HCT116 (cell line): ENCODE data around the gene CAMKMT. TPM values are rescaled to one million over a fixed set of nuclear protein-coding genes. Genes with fewer than 3 reads are reported as not detected.

Source experiments
- ATAC-seq: fragments of 200-7000 bp; cut with Tn5 transposase; 2 replicates; pipeline ENCODE4 v1.9.1; 2020; ENCODE audit warnings: mild to moderate bottlenecking, moderate library complexity
- BruUV-seq: library from RNA; stranded (reverse); fragments of 400-500 nt; replicated peaks from 2 replicates; lab custom pipeline; 2021; lab: Mats Ljungman, UMichigan
- CTCF ChIA-PET: fragments of 300-600 bp; sonication (Branson Sonifier 250); formaldehyde crosslinking; loops from one replicate; lab custom pipeline; 2021; ENCODE audit warnings: antibody characterized with exemption; lab: Charles Lee
- POLR2A ChIA-PET: fragments of 300-600, 350-600 bp; sonication (Branson Sonifier 250); formaldehyde crosslinking; loops from one replicate; lab custom pipeline; 2021; ENCODE audit warnings: antibody characterized with exemption; lab: Charles Lee
- RAD21 ChIA-PET, 2 experiments: fragments of 300-600 bp; sonication (Branson Sonifier 250); formaldehyde crosslinking; loops; one replicate each; lab custom pipeline; 2023; ENCODE audit warnings: low total read pairs in 2 of 2; ENCODE audit not compliant: uncharacterized antibody in 2 of 2, unreplicated experiment in 2 of 2, low non-redundant PET in 1 of 2; lab: Charles Lee
- DNase-seq: peaks from one replicate; pipeline ENCODE4 v3.0.0-alpha.2; 2010; ENCODE audit warnings: low read depth, low spot score
- H2AFZ ChIP-seq: fragments of 200-600 bp; shearing (Covaris generic), sonication (generic); 2 replicates; pipeline ENCODE4 v1.6.1; 2017; ENCODE audit warnings: low read depth, mixed run types, mixed read lengths, antibody characterized with exemption, low read length; ENCODE audit not compliant: poor library complexity, severe bottlenecking
- H3K27ac ChIP-seq: 2 replicates; pipeline ENCODE4 v1.5.1; 2012; ENCODE audit warnings: low read depth, low read length
- H3K27me3 ChIP-seq: fragments of 200-600 bp; sonication (generic); 2 replicates; pipeline ENCODE4 v1.6.1; 2016; ENCODE audit warnings: mixed run types, low read length, mixed read lengths; ENCODE audit not compliant: insufficient read depth
- H3K36me3 ChIP-seq, 2 experiments: fragments of 200-500 bp in 1 of 2; fragments of 200-600 bp in 1 of 2; sonication (Bioruptor generic) in 1 of 2; sonication (generic) in 1 of 2; 2 replicates each; pipeline versions ENCODE4 v1.5.1 to v1.6.1; 2014 to 2016; ENCODE audit warnings: low read length in 2 of 2, inconsistent platforms in 1 of 2, mixed read lengths in 1 of 2, mixed run types in 1 of 2; ENCODE audit not compliant: insufficient read depth in 2 of 2, control insufficient read depth in 1 of 2
- H3K4me1 ChIP-seq, 2 experiments: fragments of 200-600 bp in 1 of 2; sonication (generic) in 1 of 2; 2 replicates each; pipeline versions ENCODE4 v1.5.1 to v1.6.1; 2012 to 2017; ENCODE audit warnings: low read length in 2 of 2, inconsistent platforms in 1 of 2, mild to moderate bottlenecking in 1 of 2, mixed read lengths in 1 of 2, mixed run types in 1 of 2, moderate library complexity in 1 of 2; ENCODE audit not compliant: insufficient read depth in 2 of 2, control insufficient read depth in 1 of 2
- H3K4me2 ChIP-seq: fragments of 200-600 bp; sonication (generic); 2 replicates; pipeline ENCODE4 v1.6.1; 2017; ENCODE audit warnings: mixed run types, low read length, mixed read lengths
- H3K4me3 ChIP-seq, 2 experiments: fragments of 200-600 bp in 1 of 2; sonication (generic) in 1 of 2; replicated peaks in 1 of 2; 2 replicates each; pipeline ENCODE4 v1.5.1; 2011 to 2016; ENCODE audit warnings: low read length in 2 of 2, control low read depth in 1 of 2, low read depth in 1 of 2, mild to moderate bottlenecking in 1 of 2, mixed read lengths in 1 of 2, mixed run types in 1 of 2
- H3K79me2 ChIP-seq: fragments of 200-600 bp; sonication (generic); 2 replicates; pipeline ENCODE4 v1.6.1; 2017; ENCODE audit warnings: mild to moderate bottlenecking, mixed run types, low read length, moderate library complexity, mixed read lengths; ENCODE audit not compliant: insufficient read depth
- H3K9ac ChIP-seq: fragments of 200-600 bp; sonication (generic); 2 replicates; pipeline ENCODE4 v1.6.1; 2016; ENCODE audit warnings: low read length, mixed read lengths
- H3K9me2 ChIP-seq: fragments of 200-600 bp; sonication (generic), shearing (Covaris generic); 2 replicates; pipeline ENCODE4 v1.6.1; 2017; ENCODE audit warnings: mixed run types, mild to moderate bottlenecking, moderate library complexity; ENCODE audit not compliant: insufficient read depth
- H3K9me3 ChIP-seq, 2 experiments: fragments of 200-500 bp in 1 of 2; fragments of 200-600 bp in 1 of 2; sonication (Bioruptor generic) in 1 of 2; sonication (generic) in 1 of 2; 2 replicates each; pipeline ENCODE4 v1.6.1; 2014 to 2017; ENCODE audit warnings: low read length in 2 of 2, mixed read lengths in 2 of 2, inconsistent platforms in 1 of 2, low read depth in 1 of 2, mild to moderate bottlenecking in 1 of 2, mixed run types in 1 of 2, moderate library complexity in 1 of 2; ENCODE audit not compliant: control insufficient read depth in 1 of 2, insufficient read depth in 1 of 2
- H4K20me1 ChIP-seq: fragments of 200-600 bp; sonication (generic), shearing (Covaris generic); 2 replicates; pipeline ENCODE4 v1.6.1; 2017; ENCODE audit warnings: mixed run types, mild to moderate bottlenecking, moderate library complexity; ENCODE audit not compliant: insufficient read depth
- CBX3 ChIP-seq: IDR thresholded peaks from 2 replicates; pipeline ENCODE4 v1.6.1; 2012; ENCODE audit warnings: low read depth
- EGR1 ChIP-seq: IDR thresholded peaks from 2 replicates; pipeline ENCODE4 v1.6.1; 2012; ENCODE audit warnings: low read depth
- ELF1 ChIP-seq: IDR thresholded peaks from 2 replicates; pipeline ENCODE4 v1.6.1; 2012; ENCODE audit warnings: low read depth, borderline replicate concordance
- EZH2 ChIP-seq: fragments of 200-600 bp; sonication (generic); IDR thresholded peaks from 2 replicates; pipeline ENCODE4 v1.6.1; 2017; ENCODE audit warnings: antibody characterized with exemption, mixed run types
- EZH2phosphoT487 ChIP-seq: fragments of 200-600 bp; IDR thresholded peaks from 2 replicates; pipeline ENCODE4 v1.6.1; 2018; ENCODE audit warnings: antibody characterized with exemption, borderline replicate concordance
- FOSL1 ChIP-seq: IDR thresholded peaks from 2 replicates; pipeline ENCODE4 v1.6.1; 2012; ENCODE audit warnings: low read depth
- POLR2A ChIP-seq: IDR thresholded peaks from 2 replicates; pipeline ENCODE4 v1.7.0; 2011; ENCODE audit warnings: borderline replicate concordance; ENCODE audit not compliant: insufficient read depth, insufficient read length; ENCODE audit errors: extremely low read depth
- POLR2AphosphoS5 ChIP-seq: IDR thresholded peaks from 2 replicates; pipeline ENCODE4 v1.6.1; 2011; ENCODE audit warnings: mild to moderate bottlenecking, low read depth, low read length, moderate library complexity
- RAD21 ChIP-seq: IDR thresholded peaks from 2 replicates; pipeline ENCODE4 v1.6.1; 2012; ENCODE audit warnings: low read depth, mild to moderate bottlenecking
- SIN3A ChIP-seq: IDR thresholded peaks from 2 replicates; pipeline ENCODE4 v1.6.1; 2012; ENCODE audit warnings: low read depth
- SP1 ChIP-seq: IDR thresholded peaks from 2 replicates; pipeline ENCODE4 v1.6.1; 2012; ENCODE audit warnings: low read depth
- SRF ChIP-seq: IDR thresholded peaks from 2 replicates; pipeline ENCODE4 v1.6.1; 2012; ENCODE audit warnings: low read depth
- TCF7L2 ChIP-seq: IDR thresholded peaks from 2 replicates; pipeline ENCODE4 v1.7.0; 2011; ENCODE audit warnings: borderline replicate concordance, inconsistent platforms; ENCODE audit not compliant: insufficient read depth, insufficient read length; ENCODE audit errors: extremely low read depth
- YY1 ChIP-seq: IDR thresholded peaks from 2 replicates; pipeline ENCODE4 v1.6.1; 2011; ENCODE audit warnings: low read length, low read depth, moderate library complexity, mild to moderate bottlenecking; ENCODE audit not compliant: insufficient replicate concordance; ENCODE audit errors: extremely low read depth
- ZNF274 ChIP-seq: fragments of 200-500 bp; sonication (Bioruptor generic); IDR thresholded peaks from 2 replicates; pipeline ENCODE4 v1.6.1; 2014; ENCODE audit warnings: mild to moderate bottlenecking, low read depth, low read length, inconsistent platforms
- intact Hi-C: fragments of 100-400 bp; cut with micrococcal nuclease; formaldehyde crosslinking; loops from 2 replicates; pipeline ENCODE4 v1.10.0; 2022
- total RNA-seq: library from RNA; stranded (reverse); gene quantifications from one replicate; pipeline ENCODE4 v1.2.1, GENCODE V29; 2021; ENCODE audit not compliant: unreplicated experiment
- TF ChIP-seq, protein P1 (sequence below), 3 experiments: fragments of 200-600 bp in 1 of 3; sonication (generic) in 1 of 3; IDR thresholded peaks in 2 of 3; conservative IDR thresholded peaks in 1 of 3; 2 replicates each; pipeline ENCODE4 v1.5.1; 2012 to 2017; ENCODE audit warnings: low read depth in 2 of 3, low read length in 2 of 3, antibody characterized with exemption in 1 of 3, borderline replicate concordance in 1 of 3, control low read depth in 1 of 3, mild to moderate bottlenecking in 1 of 3, mixed read lengths in 1 of 3, mixed run types in 1 of 3, moderate library complexity in 1 of 3; ENCODE audit not compliant: insufficient read depth in 1 of 3
- TF ChIP-seq, protein P2 (sequence below): IDR thresholded peaks from 2 replicates; pipeline ENCODE4 v1.6.1; 2012
- TF ChIP-seq, protein P3 (sequence below): IDR thresholded peaks from 2 replicates; pipeline ENCODE4 v1.6.1; 2011; ENCODE audit warnings: mild to moderate bottlenecking, low read length, moderate library complexity; ENCODE audit not compliant: insufficient replicate concordance; ENCODE audit errors: extremely low read depth
- TF ChIP-seq, protein P4 (sequence below): IDR thresholded peaks from 2 replicates; pipeline ENCODE4 v1.6.1; 2012; ENCODE audit warnings: low read depth
- TF ChIP-seq, protein P5 (sequence below): IDR thresholded peaks from 2 replicates; pipeline ENCODE4 v1.6.1; 2012

The CAMKMT gene
- total RNA-seq, 1 experiment from 2014 or later, result 10.6 TPM

DNA sequence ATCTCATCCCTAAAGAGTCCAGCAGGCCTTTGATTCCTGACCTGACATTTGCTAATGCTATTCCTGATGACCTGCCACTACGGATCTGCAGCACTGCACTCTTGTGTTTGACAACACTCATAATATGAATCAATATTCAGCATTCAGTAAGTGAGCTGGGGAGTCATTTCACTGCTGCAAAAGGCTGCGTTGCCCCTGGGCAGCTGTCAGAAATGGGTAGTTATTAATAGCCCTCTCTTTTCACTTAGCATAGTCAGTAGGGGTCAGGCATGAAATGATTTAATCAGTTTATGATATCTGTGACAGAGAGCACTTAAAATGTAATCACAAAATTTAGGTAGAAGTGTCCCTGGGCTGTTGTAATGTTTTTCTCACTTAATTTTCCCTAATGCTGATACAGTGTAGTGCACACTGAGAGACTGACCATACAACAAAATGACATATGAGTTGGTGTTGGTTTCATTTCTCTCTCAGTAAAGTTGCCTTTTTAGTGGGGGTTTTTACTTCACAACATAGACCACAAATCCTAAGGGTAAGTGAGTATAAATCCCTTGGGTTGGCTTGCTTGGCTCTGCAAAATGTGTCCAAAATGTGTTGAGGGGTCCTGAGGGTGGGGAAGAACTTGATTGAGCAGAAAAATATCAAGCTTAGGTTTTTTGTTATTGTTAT lies 184.8 kb downstream of the CAMKMT start:
- CTCF ChIA-PET, result no interaction called here
- BruUV-seq, result no TSS peak
- no peak overlapping the region for H3K27ac ChIP-seq
- no peak overlapping the region for H3K4me3 ChIP-seq
- H3K9me2 ChIP-seq, result no peaks in the 10 kb centered on the region
- no peaks in the 10 kb centered on the region for H3K36me3 ChIP-seq
- no peak for ATAC-seq
- H3K27me3 ChIP-seq, result no peaks in the 10 kb centered on the region
- H3K79me2 ChIP-seq, result no peaks in the 10 kb centered on the region
- RAD21 ChIA-PET, result no interaction called here
- H3K9ac ChIP-seq, result no peak overlapping the region
- peaks cover 16 to 25% of the 10 kb centered on the region in 2 experiments for H3K4me1 ChIP-seq
- no peak overlapping the region for H2AFZ ChIP-seq
- DNase-seq, result no peak
- no peak overlapping the region for H3K4me2 ChIP-seq
- H3K9me3 ChIP-seq, result no peaks in the 10 kb centered on the region
- POLR2A ChIA-PET, result no interaction called here
- intact Hi-C loops, result no loop called here
- no peaks in the 10 kb centered on the region for H4K20me1 ChIP-seq
- TF ChIP-seq POLR2AphosphoS5, result no peak
- TF ChIP-seq SRF, result no peak
- TF ChIP-seq, protein P1, sequence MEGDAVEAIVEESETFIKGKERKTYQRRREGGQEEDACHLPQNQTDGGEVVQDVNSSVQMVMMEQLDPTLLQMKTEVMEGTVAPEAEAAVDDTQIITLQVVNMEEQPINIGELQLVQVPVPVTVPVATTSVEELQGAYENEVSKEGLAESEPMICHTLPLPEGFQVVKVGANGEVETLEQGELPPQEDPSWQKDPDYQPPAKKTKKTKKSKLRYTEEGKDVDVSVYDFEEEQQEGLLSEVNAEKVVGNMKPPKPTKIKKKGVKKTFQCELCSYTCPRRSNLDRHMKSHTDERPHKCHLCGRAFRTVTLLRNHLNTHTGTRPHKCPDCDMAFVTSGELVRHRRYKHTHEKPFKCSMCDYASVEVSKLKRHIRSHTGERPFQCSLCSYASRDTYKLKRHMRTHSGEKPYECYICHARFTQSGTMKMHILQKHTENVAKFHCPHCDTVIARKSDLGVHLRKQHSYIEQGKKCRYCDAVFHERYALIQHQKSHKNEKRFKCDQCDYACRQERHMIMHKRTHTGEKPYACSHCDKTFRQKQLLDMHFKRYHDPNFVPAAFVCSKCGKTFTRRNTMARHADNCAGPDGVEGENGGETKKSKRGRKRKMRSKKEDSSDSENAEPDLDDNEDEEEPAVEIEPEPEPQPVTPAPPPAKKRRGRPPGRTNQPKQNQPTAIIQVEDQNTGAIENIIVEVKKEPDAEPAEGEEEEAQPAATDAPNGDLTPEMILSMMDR (IDR thresholded peaks at IDR 0.05 in 2 of 3, conservative IDR thresholded peaks at IDR 0.05 in 1 of 3; ENCODE audit: borderline replicate concordance in 1 of 3, insufficient read depth in 1 of 3, low read depth in 2 of 3, low read length in 2 of 3), result no peak
- no peak for TF ChIP-seq EGR1
- TF ChIP-seq YY1, result no peak
- TF ChIP-seq ELF1, result no peak
- no peak for TF ChIP-seq RAD21
- TF ChIP-seq SIN3A, result no peak
- TF ChIP-seq EZH2, result no peak
- TF ChIP-seq CBX3, result no peak
- TF ChIP-seq FOSL1, result no peak
- TF ChIP-seq, protein P2, sequence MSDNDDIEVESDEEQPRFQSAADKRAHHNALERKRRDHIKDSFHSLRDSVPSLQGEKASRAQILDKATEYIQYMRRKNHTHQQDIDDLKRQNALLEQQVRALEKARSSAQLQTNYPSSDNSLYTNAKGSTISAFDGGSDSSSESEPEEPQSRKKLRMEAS, result no peak
- TF ChIP-seq SP1, result no peak
- no peak for TF ChIP-seq TCF7L2
- TF ChIP-seq, protein P3, sequence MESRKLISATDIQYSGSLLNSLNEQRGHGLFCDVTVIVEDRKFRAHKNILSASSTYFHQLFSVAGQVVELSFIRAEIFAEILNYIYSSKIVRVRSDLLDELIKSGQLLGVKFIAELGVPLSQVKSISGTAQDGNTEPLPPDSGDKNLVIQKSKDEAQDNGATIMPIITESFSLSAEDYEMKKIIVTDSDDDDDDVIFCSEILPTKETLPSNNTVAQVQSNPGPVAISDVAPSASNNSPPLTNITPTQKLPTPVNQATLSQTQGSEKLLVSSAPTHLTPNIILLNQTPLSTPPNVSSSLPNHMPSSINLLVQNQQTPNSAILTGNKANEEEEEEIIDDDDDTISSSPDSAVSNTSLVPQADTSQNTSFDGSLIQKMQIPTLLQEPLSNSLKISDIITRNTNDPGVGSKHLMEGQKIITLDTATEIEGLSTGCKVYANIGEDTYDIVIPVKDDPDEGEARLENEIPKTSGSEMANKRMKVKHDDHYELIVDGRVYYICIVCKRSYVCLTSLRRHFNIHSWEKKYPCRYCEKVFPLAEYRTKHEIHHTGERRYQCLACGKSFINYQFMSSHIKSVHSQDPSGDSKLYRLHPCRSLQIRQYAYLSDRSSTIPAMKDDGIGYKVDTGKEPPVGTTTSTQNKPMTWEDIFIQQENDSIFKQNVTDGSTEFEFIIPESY, result no peak
- TF ChIP-seq POLR2A, result no peak
- no peak for TF ChIP-seq ZNF274
- TF ChIP-seq, protein P4, sequence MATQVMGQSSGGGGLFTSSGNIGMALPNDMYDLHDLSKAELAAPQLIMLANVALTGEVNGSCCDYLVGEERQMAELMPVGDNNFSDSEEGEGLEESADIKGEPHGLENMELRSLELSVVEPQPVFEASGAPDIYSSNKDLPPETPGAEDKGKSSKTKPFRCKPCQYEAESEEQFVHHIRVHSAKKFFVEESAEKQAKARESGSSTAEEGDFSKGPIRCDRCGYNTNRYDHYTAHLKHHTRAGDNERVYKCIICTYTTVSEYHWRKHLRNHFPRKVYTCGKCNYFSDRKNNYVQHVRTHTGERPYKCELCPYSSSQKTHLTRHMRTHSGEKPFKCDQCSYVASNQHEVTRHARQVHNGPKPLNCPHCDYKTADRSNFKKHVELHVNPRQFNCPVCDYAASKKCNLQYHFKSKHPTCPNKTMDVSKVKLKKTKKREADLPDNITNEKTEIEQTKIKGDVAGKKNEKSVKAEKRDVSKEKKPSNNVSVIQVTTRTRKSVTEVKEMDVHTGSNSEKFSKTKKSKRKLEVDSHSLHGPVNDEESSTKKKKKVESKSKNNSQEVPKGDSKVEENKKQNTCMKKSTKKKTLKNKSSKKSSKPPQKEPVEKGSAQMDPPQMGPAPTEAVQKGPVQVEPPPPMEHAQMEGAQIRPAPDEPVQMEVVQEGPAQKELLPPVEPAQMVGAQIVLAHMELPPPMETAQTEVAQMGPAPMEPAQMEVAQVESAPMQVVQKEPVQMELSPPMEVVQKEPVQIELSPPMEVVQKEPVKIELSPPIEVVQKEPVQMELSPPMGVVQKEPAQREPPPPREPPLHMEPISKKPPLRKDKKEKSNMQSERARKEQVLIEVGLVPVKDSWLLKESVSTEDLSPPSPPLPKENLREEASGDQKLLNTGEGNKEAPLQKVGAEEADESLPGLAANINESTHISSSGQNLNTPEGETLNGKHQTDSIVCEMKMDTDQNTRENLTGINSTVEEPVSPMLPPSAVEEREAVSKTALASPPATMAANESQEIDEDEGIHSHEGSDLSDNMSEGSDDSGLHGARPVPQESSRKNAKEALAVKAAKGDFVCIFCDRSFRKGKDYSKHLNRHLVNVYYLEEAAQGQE, result no peak
- no peak for TF ChIP-seq EZH2phosphoT487
- TF ChIP-seq, protein P5, sequence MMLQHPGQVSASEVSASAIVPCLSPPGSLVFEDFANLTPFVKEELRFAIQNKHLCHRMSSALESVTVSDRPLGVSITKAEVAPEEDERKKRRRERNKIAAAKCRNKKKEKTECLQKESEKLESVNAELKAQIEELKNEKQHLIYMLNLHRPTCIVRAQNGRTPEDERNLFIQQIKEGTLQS, result no peak
